ACC112 (cell line): ENCODE results near the gene SLC20A1.

Experiments
- H2AFZ ChIP-seq: fragments of 200-600 bp; sonication (generic); one replicate; pipeline ENCODE4 v1.6.0; 2017; ENCODE audit warnings: antibody characterized with exemption, low read length; ENCODE audit not compliant: unreplicated experiment
- H3K27ac ChIP-seq: fragments of 200-600 bp; sonication (generic); 2 replicates; pipeline ENCODE4 v1.5.1; 2014; ENCODE audit warnings: low read depth, mild to moderate bottlenecking, antibody characterized with exemption, low read length, moderate library complexity
- H3K27me3 ChIP-seq: fragments of 200-600 bp; sonication (generic); 2 replicates; pipeline ENCODE4 v1.6.1; 2014; ENCODE audit warnings: mild to moderate bottlenecking, antibody characterized with exemption, low read length, moderate library complexity, mixed read lengths; ENCODE audit not compliant: insufficient read depth
- H3K36me3 ChIP-seq: fragments of 200-600 bp; sonication (generic); 2 replicates; pipeline ENCODE4 v1.6.1; 2016; ENCODE audit warnings: mild to moderate bottlenecking, antibody characterized with exemption, low read length, moderate library complexity, mixed read lengths; ENCODE audit not compliant: insufficient read depth
- H3K4me1 ChIP-seq: fragments of 200-600 bp; sonication (generic); one replicate; pipeline ENCODE4 v1.6.1; 2016; ENCODE audit warnings: low read length, mixed read lengths; ENCODE audit not compliant: insufficient read depth, unreplicated experiment, control insufficient read depth
- H3K4me3 ChIP-seq: fragments of 200-600 bp; sonication (generic); 2 replicates; pipeline ENCODE4 v1.5.1; 2014; ENCODE audit warnings: mild to moderate bottlenecking, low read depth, low read length
- H3K79me2 ChIP-seq: fragments of 200-600 bp; sonication (generic); one replicate; pipeline ENCODE4 v1.6.0; 2016; ENCODE audit warnings: low read length; ENCODE audit not compliant: control insufficient read depth, unreplicated experiment, insufficient read depth

SLC20A1 gene

GRCh38 chr2:112710956-112711750 is 65.4 kb downstream of the SLC20A1 start:
- Histone ChIP-seq H2AFZ (no peak overlapping the region), H3K27ac (no peak overlapping the region), H3K79me2 (no peaks in the 10 kb centered on the region), H3K4me3 (no peak overlapping the region), H3K27me3 (no peaks in the 10 kb centered on the region), H3K4me1 (no peaks in the 10 kb centered on the region), H3K36me3 (no peaks in the 10 kb centered on the region)

- Histone ChIP-seq H3K4me3 (no peak overlapping the region), H3K27me3 (no peaks in the 10 kb centered on the region), H2AFZ (no peak overlapping the region), H3K4me1 (no peaks in the 10 kb centered on the region), H3K79me2 (no peaks in the 10 kb centered on the region), H3K36me3 (no peaks in the 10 kb centered on the region), H3K27ac (no peak overlapping the region)
Observed at GRCh38 chr2:112712465-112712864, 66.7 kb downstream of the SLC20A1 start.

- no peaks in the 10 kb centered on the region for H3K4me1 ChIP-seq
- H3K36me3 ChIP-seq: no peaks in the 10 kb centered on the region
- H2AFZ ChIP-seq: no peak overlapping the region
- no peaks in the 10 kb centered on the region for H3K79me2 ChIP-seq
- H3K27ac ChIP-seq: no peak overlapping the region
- H3K27me3 ChIP-seq: no peaks in the 10 kb centered on the region
- no peak overlapping the region for H3K4me3 ChIP-seq
Observed at GRCh38 chr2:112712903-112713584, 67.3 kb downstream of the SLC20A1 start.
